Measurements from ENCODE around the gene GATA3. TPM values are rescaled to one million over a fixed set of nuclear protein-coding genes. Genes with fewer than 3 reads are reported as not detected.

Gene GATA3
- polyA plus RNA-seq, 3 donors, result 76.3 to 84.9 (median 77.4) TPM

Other genes with a start within 250 kb of the GATA3 start
- gene TAF3, start 236.2 kb upstream of the GATA3 start, polyA plus RNA-seq (ENCODE audit: insufficient read length in 3 of 3), result 10 to 100 TPM; 11.4 to 12.0 (median 11.5) TPM